SK-N-SH (cell line): ENCODE data around the gene COBL.

Source experiments
- CHD2 ChIP-seq: fragments of 150-350 bp; IDR thresholded peaks from 2 replicates; pipeline ENCODE4 v1.6.1; 2018; ENCODE audit warnings: low read length; ENCODE audit not compliant: partially characterized antibody
- CTCF ChIP-seq: fragments of 200-600 bp; sonication (generic); IDR thresholded peaks from 2 replicates; pipeline ENCODE4 v1.6.1; 2017; ENCODE audit warnings: antibody characterized with exemption, mild to moderate bottlenecking, moderate library complexity
- EP300 ChIP-seq, 2 experiments: IDR thresholded peaks; 2 replicates each; pipeline versions ENCODE4 v1.4.0 to v1.6.1; 2012; ENCODE audit warnings: borderline replicate concordance in 1 of 2, low read depth in 1 of 2, low read length in 1 of 2
- FOXM1 ChIP-seq: IDR thresholded peaks from 2 replicates; pipeline ENCODE4 v1.4.0; 2012; ENCODE audit warnings: low read depth, mild to moderate bottlenecking
- JUND ChIP-seq: IDR thresholded peaks from 2 replicates; pipeline ENCODE4 v1.4.0; 2012
- MAX ChIP-seq: IDR thresholded peaks from 2 replicates; pipeline ENCODE4 v1.4.0; 2012; ENCODE audit warnings: low read depth
- NFIC ChIP-seq: IDR thresholded peaks from 2 replicates; pipeline ENCODE4 v1.4.0; 2012; ENCODE audit warnings: borderline replicate concordance
- POLR2AphosphoS5 ChIP-seq: IDR thresholded peaks from 2 replicates; pipeline ENCODE4 v1.6.1; 2012; ENCODE audit warnings: low read depth, low read length
- RAD21 ChIP-seq: IDR thresholded peaks from 2 replicates; pipeline ENCODE4 v1.6.1; 2012; ENCODE audit warnings: mild to moderate bottlenecking, low read length
- RFX5 ChIP-seq: IDR thresholded peaks from 2 replicates; pipeline ENCODE4 v1.6.1; 2012; ENCODE audit warnings: mild to moderate bottlenecking, improper control_type of control experiment, low read length
- RXRA ChIP-seq: IDR thresholded peaks from 2 replicates; pipeline ENCODE4 v1.4.0; 2012; ENCODE audit warnings: low read depth, mild to moderate bottlenecking, borderline replicate concordance
- SIN3A ChIP-seq: IDR thresholded peaks from 2 replicates; pipeline ENCODE4 v1.6.1; 2012; ENCODE audit warnings: low read depth, mild to moderate bottlenecking, low read length, moderate library complexity, borderline replicate concordance
- USF2 ChIP-seq: fragments of 150-350 bp; IDR thresholded peaks from 2 replicates; pipeline ENCODE4 v1.6.1; 2017; ENCODE audit warnings: antibody characterized with exemption, low read length, low read depth, borderline replicate concordance

- TF ChIP-seq CTCF (no peak), EP300 (IDR thresholded peaks at IDR 0.05; ENCODE audit: borderline replicate concordance in 1 of 2, low read depth in 1 of 2, low read length in 1 of 2) (no peak), NFIC (no peak), JUND (no peak), CHD2 (no peak), RFX5 (no peak), RXRA (no peak), FOXM1 (no peak), RAD21 (no peak), USF2 (no peak), POLR2AphosphoS5 (no peak), SIN3A (no peak), MAX (no peak)
These were observed 345 bp downstream of the COBL start for GRCh38 chr7:51316262-51316665.
